SK-N-SH treated with all-trans-retinoic acid at 6 μM for 48 hours (cell line): ENCODE data around the gene PMPCA.

Experiments used
- ATAC-seq: fragments of 200-7000 bp; cut with Tn5 transposase; 3 replicates; pipeline ENCODE4 v1.9.1; 2020; ENCODE audit warnings: mild to moderate bottlenecking, moderate library complexity
- ARNTL ChIP-seq: fragments of 450-650 bp; formaldehyde crosslinking; IDR thresholded peaks from 2 replicates; pipeline ENCODE4 v1.5.0; 2020; ENCODE audit warnings: low read depth, mild to moderate bottlenecking, moderate library complexity, borderline replicate concordance
- BACH2 ChIP-seq: fragments of 250-450 bp; sonication (Bioruptor Pico); IDR thresholded peaks from 2 replicates; pipeline ENCODE4 v1.9.0; 2021; ENCODE audit warnings: mild to moderate bottlenecking, borderline replicate concordance
- CREB5 ChIP-seq: fragments of 250-450 bp; sonication (Bioruptor Pico); IDR thresholded peaks from 2 replicates; pipeline ENCODE4 v1.5.1; 2020; ENCODE audit warnings: low read depth, mild to moderate bottlenecking, moderate library complexity
- CSDC2 ChIP-seq: fragments of 250-450 bp; sonication (Bioruptor Pico); IDR thresholded peaks from 2 replicates; pipeline ENCODE4 v1.5.0; 2020; ENCODE audit warnings: mild to moderate bottlenecking, moderate library complexity
- CSRNP3 ChIP-seq: fragments of 250-450 bp; sonication (Bioruptor Pico); IDR thresholded peaks from 2 replicates; pipeline ENCODE4 v1.5.1; 2021; ENCODE audit warnings: mild to moderate bottlenecking, moderate library complexity
- ESRRG ChIP-seq: fragments of 250-450 bp; sonication (Bioruptor Pico); IDR thresholded peaks from 2 replicates; pipeline ENCODE4 v1.6.1; 2021; ENCODE audit warnings: mild to moderate bottlenecking
- GLIS3 ChIP-seq: fragments of 250-450 bp; sonication (Bioruptor Pico); IDR thresholded peaks from 2 replicates; pipeline ENCODE4 v1.5.0; 2020; ENCODE audit warnings: mild to moderate bottlenecking, moderate library complexity
- ISL1 ChIP-seq: fragments of 250-450 bp; sonication (Bioruptor Pico); IDR thresholded peaks from 2 replicates; pipeline ENCODE4 v2.1.2; 2022; ENCODE audit warnings: mild to moderate bottlenecking, moderate library complexity
- OSR1 ChIP-seq: fragments of 250-450 bp; sonication (Bioruptor Pico); IDR thresholded peaks from 2 replicates; pipeline ENCODE4 v1.8.0; 2022; ENCODE audit warnings: moderate library complexity, mild to moderate bottlenecking, inconsistent platforms
- PPARA ChIP-seq: fragments of 250-450 bp; sonication (Bioruptor Pico); IDR thresholded peaks from 2 replicates; pipeline ENCODE4 v1.5.0; 2020; ENCODE audit warnings: mild to moderate bottlenecking, borderline replicate concordance
- RARB ChIP-seq: fragments of 250-450 bp; sonication (Bioruptor Pico); IDR thresholded peaks from 2 replicates; pipeline ENCODE4 v1.8.0; 2021; ENCODE audit warnings: mild to moderate bottlenecking, moderate library complexity
- SNAI2 ChIP-seq: fragments of 250-450 bp; sonication (Bioruptor Pico); IDR thresholded peaks from 2 replicates; pipeline ENCODE4 v1.5.0; 2020; ENCODE audit warnings: mild to moderate bottlenecking, moderate library complexity
- TCF4 ChIP-seq: fragments of 250-450 bp; sonication (Bioruptor Pico); IDR thresholded peaks from 2 replicates; pipeline ENCODE4 v1.8.0; 2021; ENCODE audit warnings: mild to moderate bottlenecking, moderate library complexity, borderline replicate concordance
- TOX ChIP-seq: fragments of 250-450 bp; sonication (Bioruptor Pico); IDR thresholded peaks from 2 replicates; pipeline ENCODE4 v1.8.0; 2021; ENCODE audit warnings: mild to moderate bottlenecking, moderate library complexity, borderline replicate concordance
- ZC3H10 ChIP-seq: fragments of 250-450 bp; sonication (Bioruptor Pico); IDR thresholded peaks from 2 replicates; pipeline ENCODE4 v1.5.1; 2021; ENCODE audit warnings: mild to moderate bottlenecking, moderate library complexity
- ZFP3 ChIP-seq: fragments of 250-450 bp; sonication (Bioruptor Pico); IDR thresholded peaks from 2 replicates; pipeline ENCODE4 v1.5.0; 2020; ENCODE audit warnings: mild to moderate bottlenecking, moderate library complexity
- ZFP30 ChIP-seq: fragments of 450-650 bp; formaldehyde crosslinking; IDR thresholded peaks from 2 replicates; pipeline ENCODE4 v1.5.0; 2022; ENCODE audit warnings: mild to moderate bottlenecking, moderate library complexity
- ZNF565 ChIP-seq: fragments of 450-650 bp; formaldehyde crosslinking; conservative IDR thresholded peaks from 2 replicates; pipeline ENCODE4 v1.5.0; 2020; ENCODE audit warnings: low read depth, mild to moderate bottlenecking, moderate library complexity
- ZNF70 ChIP-seq: fragments of 450-650 bp; formaldehyde crosslinking; IDR thresholded peaks from 2 replicates; pipeline ENCODE4 v1.5.0; 2020; ENCODE audit warnings: mild to moderate bottlenecking, moderate library complexity
- TF ChIP-seq, protein P1 (sequence below): fragments of 250-450 bp; sonication (Bioruptor Pico); IDR thresholded peaks from 2 replicates; pipeline ENCODE4 v1.8.0; 2021; ENCODE audit warnings: low read depth, mild to moderate bottlenecking, moderate library complexity, borderline replicate concordance
- TF ChIP-seq, protein P2 (sequence below): fragments of 250-450 bp; sonication (Bioruptor Pico); IDR thresholded peaks from 2 replicates; pipeline ENCODE4 v1.8.0; 2020; ENCODE audit warnings: mild to moderate bottlenecking, moderate library complexity, borderline replicate concordance
- TF ChIP-seq, protein P3 (sequence below): fragments of 250-450 bp; sonication (Bioruptor Pico); IDR thresholded peaks from 2 replicates; pipeline ENCODE4 v1.5.0; 2020; ENCODE audit warnings: mild to moderate bottlenecking, moderate library complexity

PMPCA gene

GRCh38 chr9:136432591-136432990 is 22.1 kb downstream of the PMPCA start:
- ATAC-seq: no peak
- TF ChIP-seq OSR1 (no peak), ISL1 (CRISPR knock-in tag) (no peak), SNAI2 (CRISPR knock-in tag) (no peak), CSRNP3 (CRISPR knock-in tag) (no peak), ZNF565 (CRISPR knock-in tag) (no peak), RARB (CRISPR knock-in tag) (no peak), CREB5 (CRISPR knock-in tag) (no peak), CSDC2 (CRISPR knock-in tag) (no peak), PPARA (CRISPR knock-in tag) (no peak), GLIS3 (CRISPR knock-in tag) (no peak), ZC3H10 (CRISPR knock-in tag) (no peak), BACH2 (CRISPR knock-in tag) (no peak), ESRRG (CRISPR knock-in tag) (no peak), ARNTL (no peak), ZFP3 (no peak), TCF4 (CRISPR knock-in tag) (no peak), ZFP30 (no peak)
- TF ChIP-seq, protein P1, sequence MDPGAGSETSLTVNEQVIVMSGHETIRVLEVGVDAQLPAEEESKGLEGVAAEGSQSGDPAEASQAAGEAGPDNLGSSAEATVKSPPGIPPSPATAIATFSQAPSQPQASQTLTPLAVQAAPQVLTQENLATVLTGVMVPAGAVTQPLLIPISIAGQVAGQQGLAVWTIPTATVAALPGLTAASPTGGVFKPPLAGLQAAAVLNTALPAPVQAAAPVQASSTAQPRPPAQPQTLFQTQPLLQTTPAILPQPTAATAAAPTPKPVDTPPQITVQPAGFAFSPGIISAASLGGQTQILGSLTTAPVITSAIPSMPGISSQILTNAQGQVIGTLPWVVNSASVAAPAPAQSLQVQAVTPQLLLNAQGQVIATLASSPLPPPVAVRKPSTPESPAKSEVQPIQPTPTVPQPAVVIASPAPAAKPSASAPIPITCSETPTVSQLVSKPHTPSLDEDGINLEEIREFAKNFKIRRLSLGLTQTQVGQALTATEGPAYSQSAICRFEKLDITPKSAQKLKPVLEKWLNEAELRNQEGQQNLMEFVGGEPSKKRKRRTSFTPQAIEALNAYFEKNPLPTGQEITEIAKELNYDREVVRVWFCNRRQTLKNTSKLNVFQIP: no peak
- TF ChIP-seq, protein P2, sequence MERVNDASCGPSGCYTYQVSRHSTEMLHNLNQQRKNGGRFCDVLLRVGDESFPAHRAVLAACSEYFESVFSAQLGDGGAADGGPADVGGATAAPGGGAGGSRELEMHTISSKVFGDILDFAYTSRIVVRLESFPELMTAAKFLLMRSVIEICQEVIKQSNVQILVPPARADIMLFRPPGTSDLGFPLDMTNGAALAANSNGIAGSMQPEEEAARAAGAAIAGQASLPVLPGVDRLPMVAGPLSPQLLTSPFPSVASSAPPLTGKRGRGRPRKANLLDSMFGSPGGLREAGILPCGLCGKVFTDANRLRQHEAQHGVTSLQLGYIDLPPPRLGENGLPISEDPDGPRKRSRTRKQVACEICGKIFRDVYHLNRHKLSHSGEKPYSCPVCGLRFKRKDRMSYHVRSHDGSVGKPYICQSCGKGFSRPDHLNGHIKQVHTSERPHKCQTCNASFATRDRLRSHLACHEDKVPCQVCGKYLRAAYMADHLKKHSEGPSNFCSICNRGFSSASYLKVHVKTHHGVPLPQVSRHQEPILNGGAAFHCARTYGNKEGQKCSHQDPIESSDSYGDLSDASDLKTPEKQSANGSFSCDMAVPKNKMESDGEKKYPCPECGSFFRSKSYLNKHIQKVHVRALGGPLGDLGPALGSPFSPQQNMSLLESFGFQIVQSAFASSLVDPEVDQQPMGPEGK (CRISPR knock-in tag): no peak
- TF ChIP-seq, protein P3, sequence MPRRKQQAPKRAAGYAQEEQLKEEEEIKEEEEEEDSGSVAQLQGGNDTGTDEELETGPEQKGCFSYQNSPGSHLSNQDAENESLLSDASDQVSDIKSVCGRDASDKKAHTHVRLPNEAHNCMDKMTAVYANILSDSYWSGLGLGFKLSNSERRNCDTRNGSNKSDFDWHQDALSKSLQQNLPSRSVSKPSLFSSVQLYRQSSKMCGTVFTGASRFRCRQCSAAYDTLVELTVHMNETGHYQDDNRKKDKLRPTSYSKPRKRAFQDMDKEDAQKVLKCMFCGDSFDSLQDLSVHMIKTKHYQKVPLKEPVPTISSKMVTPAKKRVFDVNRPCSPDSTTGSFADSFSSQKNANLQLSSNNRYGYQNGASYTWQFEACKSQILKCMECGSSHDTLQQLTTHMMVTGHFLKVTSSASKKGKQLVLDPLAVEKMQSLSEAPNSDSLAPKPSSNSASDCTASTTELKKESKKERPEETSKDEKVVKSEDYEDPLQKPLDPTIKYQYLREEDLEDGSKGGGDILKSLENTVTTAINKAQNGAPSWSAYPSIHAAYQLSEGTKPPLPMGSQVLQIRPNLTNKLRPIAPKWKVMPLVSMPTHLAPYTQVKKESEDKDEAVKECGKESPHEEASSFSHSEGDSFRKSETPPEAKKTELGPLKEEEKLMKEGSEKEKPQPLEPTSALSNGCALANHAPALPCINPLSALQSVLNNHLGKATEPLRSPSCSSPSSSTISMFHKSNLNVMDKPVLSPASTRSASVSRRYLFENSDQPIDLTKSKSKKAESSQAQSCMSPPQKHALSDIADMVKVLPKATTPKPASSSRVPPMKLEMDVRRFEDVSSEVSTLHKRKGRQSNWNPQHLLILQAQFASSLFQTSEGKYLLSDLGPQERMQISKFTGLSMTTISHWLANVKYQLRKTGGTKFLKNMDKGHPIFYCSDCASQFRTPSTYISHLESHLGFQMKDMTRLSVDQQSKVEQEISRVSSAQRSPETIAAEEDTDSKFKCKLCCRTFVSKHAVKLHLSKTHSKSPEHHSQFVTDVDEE (CRISPR knock-in tag): no peak

DNA sequence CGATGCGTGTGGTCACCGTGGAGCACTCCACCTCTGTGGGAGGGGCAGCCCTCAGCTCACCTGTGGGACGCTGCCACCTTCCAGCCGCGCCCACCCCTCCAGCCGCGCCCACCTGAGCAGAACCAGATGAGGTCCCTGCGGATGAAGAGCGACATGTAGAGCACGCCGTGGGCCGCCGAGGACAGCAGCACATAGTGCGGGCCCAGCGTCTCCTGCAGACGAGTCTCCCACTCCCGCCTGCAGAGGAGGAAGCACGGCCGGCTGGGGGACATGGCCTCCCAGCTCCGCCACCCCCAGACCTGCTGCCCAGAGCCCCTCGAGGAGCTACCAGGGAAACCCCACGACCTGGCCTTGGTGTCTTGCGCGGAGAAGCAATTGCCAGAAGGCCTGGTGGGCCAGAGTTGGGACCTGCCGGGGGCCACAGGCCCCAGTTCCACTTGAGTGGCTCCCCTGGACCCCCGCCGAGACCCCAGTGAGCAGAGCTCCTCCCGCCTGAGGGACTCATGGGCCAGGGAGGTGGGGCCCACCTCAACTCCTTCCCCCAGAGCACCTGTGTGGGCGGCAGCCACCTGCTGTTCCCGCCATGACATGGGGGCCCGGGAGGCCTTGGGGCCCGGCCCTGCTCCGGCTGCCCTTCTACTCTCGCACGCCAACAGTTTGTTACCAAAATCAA is 22.7 kb downstream of the PMPCA start:
- no peak for ATAC-seq
- TF ChIP-seq PPARA (CRISPR knock-in tag) (no peak), ZNF70 (CRISPR knock-in tag) (no peak), ZFP3 (no peak), TOX (CRISPR knock-in tag) (no peak), TCF4 (CRISPR knock-in tag) (no peak), CREB5 (CRISPR knock-in tag) (no peak), CSDC2 (CRISPR knock-in tag) (no peak), ESRRG (CRISPR knock-in tag) (no peak), RARB (CRISPR knock-in tag) (no peak), ZFP30 (no peak)
